HepG2 (cell line): ENCODE measurements around the gene AZU1. TPM values are rescaled to one million over a fixed set of nuclear protein-coding genes. Genes with fewer than 3 reads are reported as not detected.

Experiments
- ARID2 ChIP-seq: sonication (generic); formaldehyde crosslinking; IDR thresholded peaks from 2 replicates; pipeline ENCODE4 v1.8.1; 2022; ENCODE audit warnings: mild to moderate bottlenecking, missing genetic modification reagents, borderline replicate concordance
- CBX5 ChIP-seq: sonication (generic); formaldehyde crosslinking; IDR thresholded peaks from 2 replicates; pipeline ENCODE4 v1.4.0; 2020; ENCODE audit warnings: missing genetic modification reagents, borderline replicate concordance
- DZIP1 ChIP-seq: sonication (generic); formaldehyde crosslinking; IDR thresholded peaks from 2 replicates; pipeline ENCODE4 v1.5.0; 2020; ENCODE audit warnings: mild to moderate bottlenecking, missing genetic modification reagents
- EHMT2 ChIP-seq: fragments of 200-600 bp; sonication (generic); IDR thresholded peaks from 2 replicates; pipeline ENCODE4 v1.7.0; 2017; ENCODE audit warnings: antibody characterized with exemption, low read depth, low read length, borderline replicate concordance
- FOXA3 ChIP-seq: IDR thresholded peaks from 2 replicates; pipeline ENCODE4 v1.6.1; 2016; ENCODE audit warnings: missing genetic modification reagents, missing compliant biosample characterization
- IKZF1 ChIP-seq: fragments of 450-650 bp; IDR thresholded peaks from 2 replicates; pipeline ENCODE4 v1.7.1; 2016
- MAFK ChIP-seq, 2 experiments: IDR thresholded peaks in 1 of 2; conservative IDR thresholded peaks in 1 of 2; 2 replicates each; pipeline ENCODE4 v1.6.1; 2011; ENCODE audit warnings: improper control_type of control experiment in 2 of 2, low read length in 2 of 2
- PRDM15 ChIP-seq: sonication (generic); formaldehyde crosslinking; IDR thresholded peaks from 2 replicates; pipeline ENCODE4 v1.4.0; 2020; ENCODE audit warnings: missing genetic modification reagents
- SOX13 ChIP-seq, 3 experiments: fragments of 450-650 bp in 1 of 3; sonication (generic) in 1 of 3; formaldehyde crosslinking in 1 of 3; IDR thresholded peaks in 2 of 3; conservative IDR thresholded peaks in 1 of 3; 2 replicates each; pipeline versions ENCODE4 v1.5.0 to v1.6.1; 2016 to 2020; ENCODE audit warnings: antibody characterized with exemption in 1 of 3, mild to moderate bottlenecking in 1 of 3, missing compliant biosample characterization in 1 of 3, missing genetic modification reagents in 1 of 3, moderate library complexity in 1 of 3
- TBX3 ChIP-seq: fragments of 450-650 bp; IDR thresholded peaks from 2 replicates; pipeline ENCODE4 v1.6.1; 2017; ENCODE audit warnings: antibody characterized with exemption, mild to moderate bottlenecking, inconsistent platforms, borderline replicate concordance
- ZNF331 ChIP-seq: sonication (generic); formaldehyde crosslinking; IDR thresholded peaks from 2 replicates; pipeline ENCODE4 v1.4.0; 2020; ENCODE audit warnings: missing genetic modification reagents
- ZNF431 ChIP-seq: sonication (generic); formaldehyde crosslinking; IDR thresholded peaks from 2 replicates; pipeline ENCODE4 v1.9.0; 2022; ENCODE audit warnings: missing genetic modification reagents, low read depth, mild to moderate bottlenecking, borderline replicate concordance
- ZNF614 ChIP-seq: IDR thresholded peaks from 2 replicates; pipeline ENCODE4 v1.6.1; 2018; ENCODE audit warnings: missing biosample characterization, missing genetic modification reagents, inconsistent platforms, borderline replicate concordance
- ZNF770 ChIP-seq: sonication (generic); formaldehyde crosslinking; IDR thresholded peaks from 2 replicates; pipeline ENCODE4 v1.5.0; 2020; ENCODE audit warnings: mild to moderate bottlenecking, missing genetic modification reagents
- ZSCAN9 ChIP-seq: IDR thresholded peaks from 2 replicates; pipeline ENCODE4 v1.6.1; 2016; ENCODE audit warnings: borderline replicate concordance
- polyA plus RNA-seq, 8 experiments: library from polyadenylated mRNA; depleted of rRNA in 3 of 8; stranded (reverse) in 7 of 8; unstranded in 1 of 8; fragments of >200 nt; fragmentation: Illumina TruSeq in 4 of 8; extraction: Trizol in 4 of 8; gene quantifications; 2 replicates each; pipeline versions ENCODE4 v1.2.1 to v1.2.3, GENCODE V29; 2011 to 2016; ENCODE audit warnings: low read depth in 4 of 8, missing spikeins in 1 of 8, mixed read lengths in 1 of 8; ENCODE audit not compliant: insufficient read depth in 1 of 8
- total RNA-seq, 5 experiments: library from RNA; depleted of rRNA; stranded (reverse); fragments of >200 nt; fragmentation: Illumina TruSeq; extraction: Trizol; gene quantifications; 2 replicates each; pipeline ENCODE4 v1.2.3, GENCODE V29; 2016; ENCODE audit warnings: low read depth in 1 of 5
- TF ChIP-seq, protein P1 (sequence below): sonication (generic); formaldehyde crosslinking; IDR thresholded peaks from 2 replicates; pipeline ENCODE4 v1.4.0; 2020; ENCODE audit warnings: missing genetic modification reagents; ENCODE audit errors: not compliant biosample characterization
- TF ChIP-seq, protein P2 (sequence below): sonication (generic); formaldehyde crosslinking; IDR thresholded peaks from 2 replicates; pipeline ENCODE4 v1.5.1; 2020; ENCODE audit warnings: mild to moderate bottlenecking, missing genetic modification reagents, borderline replicate concordance

Gene AZU1
- total and polyA plus RNA-seq, 2 of the 13 experiments (the other 11 are each of a cell fraction or from before 2014, with no cell fraction given): not detected

GRCh38 chr19:800360-801029, 27.1 kb upstream of the AZU1 start (continued):
- TF ChIP-seq PRDM15 (CRISPR knock-in tag) (peak; percentile 71), ZNF431 (no peak), DZIP1 (CRISPR knock-in tag) (no peak), FOXA3 (CRISPR knock-in tag) (peak; percentile 19; the same call in 1 of the 2 replicates), ZSCAN9 (CRISPR knock-in tag) (no peak), SOX13 (IDR thresholded peaks at IDR 0.05) (no peak), SOX13 (CRISPR knock-in tag; conservative IDR thresholded peaks at IDR 0.05 in 1 of 2, IDR thresholded peaks at IDR 0.05 in 1 of 2) (peak in 1 of 2 experiments; percentile 19; a peak in 1 of 4 replicates), MAFK (conservative IDR thresholded peaks at IDR 0.05 in 1 of 2, IDR thresholded peaks at IDR 0.05 in 1 of 2; ENCODE audit: low read length in 2 of 2) (no peak), TBX3 (no peak), ZNF331 (CRISPR knock-in tag) (0 out of 2 replicates have a peak, but pooled peaks have one; percentile 39), CBX5 (CRISPR knock-in tag) (peak; percentile 34; the same call in 1 of the 2 replicates), ARID2 (no peak), ZNF614 (CRISPR knock-in tag) (no peak), ZNF770 (CRISPR knock-in tag) (no peak), IKZF1 (no peak), EHMT2 (no peak)
- TF ChIP-seq, protein P1, sequence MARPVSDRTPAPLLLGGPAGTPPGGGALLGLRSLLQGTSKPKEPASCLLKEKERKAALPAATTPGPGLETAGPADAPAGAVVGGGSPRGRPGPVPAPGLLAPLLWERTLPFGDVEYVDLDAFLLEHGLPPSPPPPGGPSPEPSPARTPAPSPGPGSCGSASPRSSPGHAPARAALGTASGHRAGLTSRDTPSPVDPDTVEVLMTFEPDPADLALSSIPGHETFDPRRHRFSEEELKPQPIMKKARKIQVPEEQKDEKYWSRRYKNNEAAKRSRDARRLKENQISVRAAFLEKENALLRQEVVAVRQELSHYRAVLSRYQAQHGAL (CRISPR knock-in tag): no peak
- TF ChIP-seq, protein P2, sequence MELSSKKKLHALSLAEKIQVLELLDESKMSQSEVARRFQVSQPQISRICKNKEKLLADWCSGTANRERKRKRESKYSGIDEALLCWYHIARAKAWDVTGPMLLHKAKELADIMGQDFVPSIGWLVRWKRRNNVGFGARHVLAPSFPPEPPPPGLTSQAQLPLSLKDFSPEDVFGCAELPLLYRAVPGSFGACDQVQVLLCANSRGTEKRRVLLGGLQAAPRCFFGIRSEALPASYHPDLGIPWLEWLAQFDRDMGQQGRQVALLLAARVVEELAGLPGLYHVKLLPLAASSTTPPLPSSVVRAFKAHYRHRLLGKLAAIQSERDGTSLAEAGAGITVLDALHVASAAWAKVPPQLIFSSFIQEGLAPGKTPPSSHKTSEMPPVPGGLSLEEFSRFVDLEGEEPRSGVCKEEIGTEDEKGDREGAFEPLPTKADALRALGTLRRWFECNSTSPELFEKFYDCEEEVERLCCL (CRISPR knock-in tag): no peak
